SU-DHL-6 (cell line): ENCODE measurements around the gene ARHGEF26.

Source experiments
- H2AFZ ChIP-seq: fragments of 200-600 bp; sonication (generic); 2 replicates; pipeline ENCODE4 v1.6.1; 2014; ENCODE audit warnings: low read depth, mild to moderate bottlenecking, moderate library complexity, mixed read lengths, antibody characterized with exemption, low read length; ENCODE audit not compliant: severe bottlenecking
- H3F3A ChIP-seq: fragments of 200-600 bp; shearing (Covaris generic); 2 replicates; pipeline ENCODE4 v1.6.0; 2016; ENCODE audit warnings: antibody characterized with exemption, mild to moderate bottlenecking; ENCODE audit not compliant: insufficient read depth
- H3K27ac ChIP-seq: fragments of 200-600 bp; sonication (generic); 2 replicates; pipeline ENCODE4 v1.5.1; 2016; ENCODE audit warnings: low read depth, mild to moderate bottlenecking, low read length, moderate library complexity, mixed read lengths
- H3K27me3 ChIP-seq: fragments of 200-600 bp; sonication (generic), shearing (Covaris generic); 2 replicates; pipeline ENCODE4 v1.6.0; 2014; ENCODE audit warnings: mild to moderate bottlenecking, low read length
- H3K36me3 ChIP-seq: fragments of 200-600 bp; sonication (generic); 2 replicates; pipeline ENCODE4 v1.6.1; 2014; ENCODE audit warnings: mild to moderate bottlenecking, low read length, mixed read lengths
- H3K4me2 ChIP-seq: fragments of 300-600, 200-600 bp; shearing (Covaris generic), sonication (generic); 2 replicates; pipeline ENCODE4 v1.6.0; 2014; ENCODE audit warnings: low read length, low read depth, mild to moderate bottlenecking; ENCODE audit not compliant: poor library complexity, severe bottlenecking
- H3K4me3 ChIP-seq: fragments of 200-600 bp; sonication (generic); 2 replicates; pipeline ENCODE4 v1.5.1; 2014; ENCODE audit warnings: antibody characterized with exemption, low read length, mild to moderate bottlenecking, mixed read lengths; ENCODE audit not compliant: insufficient read depth, poor library complexity, severe bottlenecking
- H3K79me2 ChIP-seq: fragments of 200-600 bp; sonication (generic); 2 replicates; pipeline ENCODE4 v1.6.1; 2014; ENCODE audit warnings: mild to moderate bottlenecking, low read length, moderate library complexity; ENCODE audit not compliant: insufficient read depth
- H3K9ac ChIP-seq: fragments of 200-600 bp; sonication (generic); 2 replicates; pipeline ENCODE4 v1.7.0; 2014; ENCODE audit warnings: mild to moderate bottlenecking, low read length
- H3K9me2 ChIP-seq: fragments of 200-600 bp; sonication (generic); replicated peaks from 2 replicates; pipeline ENCODE4 v1.6.1; 2014; ENCODE audit warnings: low read length; ENCODE audit not compliant: insufficient read depth
- H3K9me3 ChIP-seq: fragments of 200-600 bp; sonication (generic); 2 replicates; pipeline ENCODE4 v1.6.1; 2014; ENCODE audit warnings: low read length, mixed read lengths; ENCODE audit not compliant: insufficient read depth
- H4K20me1 ChIP-seq: fragments of 200-600 bp; sonication (generic); 2 replicates; pipeline ENCODE4 v1.6.1; 2014; ENCODE audit warnings: low read depth, mild to moderate bottlenecking, antibody characterized with exemption, low read length, moderate library complexity, mixed read lengths
- EZH2phosphoT487 ChIP-seq: fragments of 200-600 bp; sonication (generic), shearing (Covaris generic); conservative IDR thresholded peaks from 2 replicates; pipeline ENCODE4 v1.6.1; 2018; ENCODE audit warnings: mild to moderate bottlenecking, antibody characterized with exemption, low read length, moderate library complexity, mixed read lengths
- TF ChIP-seq, protein P1 (sequence below): fragments of 200-600 bp; sonication (generic); IDR thresholded peaks from one replicate; pipeline ENCODE4 v1.5.1; 2017; ENCODE audit warnings: antibody characterized with exemption, mild to moderate bottlenecking, low read length, moderate library complexity; ENCODE audit not compliant: insufficient read depth, poor library complexity, severe bottlenecking

Gene ARHGEF26

GRCh38 chr3:154188437-154188836, 67.2 kb downstream of the ARHGEF26 start:
- no peak overlapping the region for H3K9ac ChIP-seq
- H3K4me2 ChIP-seq: no peak overlapping the region
- H3K27me3 ChIP-seq: no peaks in the 10 kb centered on the region

DNA sequence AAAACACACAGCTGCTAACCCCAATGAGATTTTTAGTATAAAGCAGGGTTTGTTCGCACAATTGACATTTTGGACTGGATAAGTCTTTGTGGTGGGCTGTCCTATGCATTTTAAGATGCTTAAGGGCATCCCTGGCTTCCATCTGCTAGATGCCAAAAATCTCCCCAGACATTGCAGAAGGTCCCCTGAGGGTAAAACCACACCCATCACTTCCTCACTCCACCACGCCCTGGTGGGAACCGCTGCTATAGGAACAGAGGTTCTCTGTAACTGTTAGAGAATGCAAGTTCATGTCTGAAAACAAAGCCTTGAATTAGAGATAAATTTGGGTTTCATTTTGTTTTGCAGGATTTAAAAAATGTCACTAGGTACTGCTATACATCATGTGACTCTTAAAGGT, 67.7 kb downstream of the ARHGEF26 start:
- H3K4me2 ChIP-seq: no peak overlapping the region

More at GRCh38 chr3:154188437-154188836, 67.2 kb downstream of the ARHGEF26 start:
- Histone ChIP-seq H3K79me2 (no peaks in the 10 kb centered on the region), H3K36me3 (no peaks in the 10 kb centered on the region), H2AFZ (no peak overlapping the region), H3K4me3 (no peak overlapping the region), H3K27ac (no peak overlapping the region), H3K9me2 (no peaks in the 10 kb centered on the region), H3F3A (no peaks in the 10 kb centered on the region), H4K20me1 (no peaks in the 10 kb centered on the region), H3K9me3 (no peaks in the 10 kb centered on the region)
- TF ChIP-seq, protein P1, sequence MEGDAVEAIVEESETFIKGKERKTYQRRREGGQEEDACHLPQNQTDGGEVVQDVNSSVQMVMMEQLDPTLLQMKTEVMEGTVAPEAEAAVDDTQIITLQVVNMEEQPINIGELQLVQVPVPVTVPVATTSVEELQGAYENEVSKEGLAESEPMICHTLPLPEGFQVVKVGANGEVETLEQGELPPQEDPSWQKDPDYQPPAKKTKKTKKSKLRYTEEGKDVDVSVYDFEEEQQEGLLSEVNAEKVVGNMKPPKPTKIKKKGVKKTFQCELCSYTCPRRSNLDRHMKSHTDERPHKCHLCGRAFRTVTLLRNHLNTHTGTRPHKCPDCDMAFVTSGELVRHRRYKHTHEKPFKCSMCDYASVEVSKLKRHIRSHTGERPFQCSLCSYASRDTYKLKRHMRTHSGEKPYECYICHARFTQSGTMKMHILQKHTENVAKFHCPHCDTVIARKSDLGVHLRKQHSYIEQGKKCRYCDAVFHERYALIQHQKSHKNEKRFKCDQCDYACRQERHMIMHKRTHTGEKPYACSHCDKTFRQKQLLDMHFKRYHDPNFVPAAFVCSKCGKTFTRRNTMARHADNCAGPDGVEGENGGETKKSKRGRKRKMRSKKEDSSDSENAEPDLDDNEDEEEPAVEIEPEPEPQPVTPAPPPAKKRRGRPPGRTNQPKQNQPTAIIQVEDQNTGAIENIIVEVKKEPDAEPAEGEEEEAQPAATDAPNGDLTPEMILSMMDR: no peak
- TF ChIP-seq EZH2phosphoT487: no peak

GRCh38 chr3:154191520-154191919, 70.3 kb downstream of the ARHGEF26 start:
- Histone ChIP-seq H2AFZ (no peak overlapping the region), H3K79me2 (no peaks in the 10 kb centered on the region), H3K9ac (no peak overlapping the region), H3K27me3 (no peaks in the 10 kb centered on the region), H3K36me3 (no peaks in the 10 kb centered on the region), H3K4me3 (no peak overlapping the region), H3K9me3 (no peaks in the 10 kb centered on the region), H3F3A (no peaks in the 10 kb centered on the region), H3K27ac (no peak overlapping the region), H3K4me2 (no peak overlapping the region), H3K9me2 (no peaks in the 10 kb centered on the region), H4K20me1 (no peaks in the 10 kb centered on the region)
- TF ChIP-seq, protein P1: no peak
- no peak for TF ChIP-seq EZH2phosphoT487

More for the DNA sequence above, 67.7 kb downstream of the ARHGEF26 start:
- Histone ChIP-seq H3K79me2 (no peaks in the 10 kb centered on the region), H3K9me3 (no peaks in the 10 kb centered on the region), H3K9me2 (no peaks in the 10 kb centered on the region), H3K9ac (no peak overlapping the region), H3K36me3 (no peaks in the 10 kb centered on the region), H4K20me1 (no peaks in the 10 kb centered on the region), H3K27ac (no peak overlapping the region), H3F3A (no peaks in the 10 kb centered on the region), H3K27me3 (no peaks in the 10 kb centered on the region), H3K4me3 (no peak overlapping the region), H2AFZ (no peak overlapping the region)
- TF ChIP-seq, protein P1: no peak
- TF ChIP-seq EZH2phosphoT487: no peak

DNA sequence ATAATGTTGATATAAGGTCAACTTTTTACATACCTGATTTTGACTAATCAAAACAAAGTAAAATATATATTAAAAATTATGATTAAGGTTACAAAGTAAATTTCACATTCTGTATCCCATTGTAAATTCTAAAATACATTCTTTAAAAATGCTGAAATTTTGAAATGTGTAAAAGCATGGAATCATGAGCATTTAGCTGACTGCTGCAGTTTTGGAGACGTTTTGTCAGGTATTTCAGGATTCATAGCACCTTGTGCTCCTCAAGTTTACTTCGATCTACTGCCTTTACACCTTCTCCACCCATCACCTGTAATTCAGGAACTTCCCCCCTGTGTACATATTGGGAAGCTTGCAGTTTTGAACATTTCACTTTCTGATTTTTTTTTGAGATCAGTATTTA, 71.0 kb downstream of the ARHGEF26 start:
- H3K4me2 ChIP-seq: no peak overlapping the region
- no peak overlapping the region for H3K4me3 ChIP-seq
- no peaks in the 10 kb centered on the region for H4K20me1 ChIP-seq
- H2AFZ ChIP-seq: no peak overlapping the region
- TF ChIP-seq, protein P1: no peak
- no peak for TF ChIP-seq EZH2phosphoT487
- no peaks in the 10 kb centered on the region for H3K36me3 ChIP-seq
- H3K9ac ChIP-seq: no peak overlapping the region
- H3K9me3 ChIP-seq: no peaks in the 10 kb centered on the region
- H3K9me2 ChIP-seq: no peaks in the 10 kb centered on the region
- no peak overlapping the region for H3K27ac ChIP-seq
- no peaks in the 10 kb centered on the region for H3K27me3 ChIP-seq
- no peaks in the 10 kb centered on the region for H3K79me2 ChIP-seq
- H3F3A ChIP-seq: no peaks in the 10 kb centered on the region
